Measurements from ENCODE around the gene UST.

Gene UST

GRCh38 chr6:149065121-149065520, 318.3 kb downstream of the UST start:
- ChIA-PET POLR2A (interaction anchor here (1.6 kb wide), 1 partner anchor 11 kb away, joined by 4 read pairs; no protein-coding TSS in a partner anchor), CTCF (interaction anchor here (0.7 to 8.8 kb wide), 11 partner anchors 11 to 452 kb away, joined by 3 to 62 read pairs (median 6); no protein-coding TSS in a partner anchor)
- DNase-seq (ENCODE audit: extremely low spot score), result no peak
- TF ChIP-seq CTCF (IDR thresholded peaks at IDR 0.05; ENCODE audit: control extremely low read depth, extremely low read depth, low read depth, missing control alignments), result no peak

- ChIA-PET POLR2A (interaction anchor here (0.7 to 1.6 kb wide), 2 partner anchors 12 to 383 kb away, joined by 3 to 4 read pairs; no protein-coding TSS in a partner anchor), CTCF (interaction anchor here (1.0 to 8.8 kb wide), 17 partner anchors 8 to 488 kb away, joined by 3 to 62 read pairs (median 6); no protein-coding TSS in a partner anchor)
- TF ChIP-seq CTCF (IDR thresholded peaks at IDR 0.05; ENCODE audit: control extremely low read depth, extremely low read depth, low read depth, missing control alignments), result no peak
- DNase-seq (ENCODE audit: extremely low spot score), result peak; percentile 78
These were observed 319.1 kb downstream of the UST start for GRCh38 chr6:149065658-149066556.

GRCh38 chr6:149071997-149072396, 325.2 kb downstream of the UST start:
- ChIA-PET CTCF (interaction anchor here (1.6 kb wide), 1 partner anchor 26 kb away, joined by 5 read pairs; no protein-coding TSS in a partner anchor), POLR2A (no interaction called here)
- DNase-seq (ENCODE audit: extremely low spot score), result no peak
- TF ChIP-seq CTCF (IDR thresholded peaks at IDR 0.05; ENCODE audit: control extremely low read depth, extremely low read depth, low read depth, missing control alignments), result no peak

GRCh38 chr6:149074832-149075258, 328.0 kb downstream of the UST start:
- DNase-seq (ENCODE audit: extremely low spot score), result no peak
- ChIA-PET CTCF (interaction anchor here (0.8 to 4.0 kb wide), 9 partner anchors 10 to 357 kb away, joined by 3 to 41 read pairs (median 5); no protein-coding TSS in a partner anchor), POLR2A (no interaction called here)
- TF ChIP-seq CTCF (IDR thresholded peaks at IDR 0.05; ENCODE audit: control extremely low read depth, extremely low read depth, low read depth, missing control alignments), result no peak

GRCh38 chr6:149075616-149076354, 329.0 kb downstream of the UST start:
- ChIA-PET POLR2A (no interaction called here), CTCF (interaction anchor here (0.7 to 4.0 kb wide), 11 partner anchors 9 to 356 kb away, joined by 3 to 41 read pairs (median 4); no protein-coding TSS in a partner anchor)
- no peak for DNase-seq (ENCODE audit: extremely low spot score)
- no peak for TF ChIP-seq CTCF (IDR thresholded peaks at IDR 0.05; ENCODE audit: control extremely low read depth, extremely low read depth, low read depth, missing control alignments)

- DNase-seq (ENCODE audit: extremely low spot score), result no peak
- POLR2A ChIA-PET, result no interaction called here
- CTCF ChIA-PET, result interaction anchor here (1.2 to 4.0 kb wide), 6 partner anchors 9 to 356 kb away, joined by 4 to 41 read pairs (median 8); no protein-coding TSS in a partner anchor
- TF ChIP-seq CTCF (IDR thresholded peaks at IDR 0.05; ENCODE audit: control extremely low read depth, extremely low read depth, low read depth, missing control alignments), result no peak
These were observed 329.5 kb downstream of the UST start for GRCh38 chr6:149076355-149076734.

Data from GM10248 (cell line).